Muscle of leg (tissue), 11 donors: ENCODE measurements around the gene XIRP1. TPM values are rescaled to one million over a fixed set of nuclear protein-coding genes. Genes with fewer than 3 reads are reported as not detected.

ENCODE experiments used
- DNase-seq: peaks from one replicate; pipeline ENCODE4 v3.0.0; 2013
- H3K27ac ChIP-seq: one replicate; pipeline ENCODE4 v1.5.1; 2013; ENCODE audit warnings: mild to moderate bottlenecking, low read length, control low read depth
- H3K27me3 ChIP-seq: one replicate; pipeline ENCODE4 v1.6.1; 2013; ENCODE audit warnings: low read length; ENCODE audit not compliant: control insufficient read depth, insufficient read depth
- H3K36me3 ChIP-seq: one replicate; pipeline ENCODE4 v1.6.1; 2013; ENCODE audit warnings: low read length; ENCODE audit not compliant: control insufficient read depth, insufficient read depth
- H3K4me1 ChIP-seq: one replicate; pipeline ENCODE4 v1.6.1; 2013; ENCODE audit warnings: low read length; ENCODE audit not compliant: control insufficient read depth, insufficient read depth
- H3K4me3 ChIP-seq: one replicate; pipeline ENCODE4 v1.5.1; 2013; ENCODE audit warnings: low read length, control low read depth
- H3K9me3 ChIP-seq: replicated peaks from 2 replicates; pipeline ENCODE4 v1.6.1; 2013; ENCODE audit warnings: low read depth, low read length; ENCODE audit not compliant: control insufficient read depth
- WGBS: methylation state at CpG from one replicate; pipeline ENCODE4 v1.1.5; 2013; ENCODE audit warnings: missing lambda C conversion rate; ENCODE audit not compliant: insufficient coverage; 5-methylcytosine and 5-hydroxymethylcytosine counted together
- polyA plus RNA-seq, 8 donors: library from polyadenylated mRNA; unstranded; fragments of 120-200 nt; gene quantifications; one replicate each; pipeline versions ENCODE4 v1.2.1 to v1.2.3, GENCODE V29; 2013; ENCODE audit warnings: inconsistent platforms in 1 of 8, low replicate concordance in 1 of 8; ENCODE audit not compliant: insufficient read length in 8 of 8, insufficient read depth in 1 of 8
- total RNA-seq: library from RNA; stranded (reverse); fragments of 120-200 nt; gene quantifications from one replicate; pipeline ENCODE4 v1.2.4, GENCODE V29; 2013

The XIRP1 gene
- total and polyA plus RNA-seq, 9 donors = 79.4 to 271 (median 145) TPM

- Histone ChIP-seq H3K9me3 (no peaks in the 10 kb centered on the region), H3K36me3 (peaks cover 39% of the 10 kb centered on the region), H3K27me3 (no peaks in the 10 kb centered on the region), H3K4me1 (peaks cover 81% of the 10 kb centered on the region), H3K27ac (peak overlapping the region; percentile 87), H3K4me3 (no peak overlapping the region)
- WGBS = 8% methylated on average over 6 of the region's 15 CpGs
- DNase-seq = peak; percentile 86
Observed at GRCh38 chr3:39146611-39147591, 45.5 kb downstream of the XIRP1 start.

DNA sequence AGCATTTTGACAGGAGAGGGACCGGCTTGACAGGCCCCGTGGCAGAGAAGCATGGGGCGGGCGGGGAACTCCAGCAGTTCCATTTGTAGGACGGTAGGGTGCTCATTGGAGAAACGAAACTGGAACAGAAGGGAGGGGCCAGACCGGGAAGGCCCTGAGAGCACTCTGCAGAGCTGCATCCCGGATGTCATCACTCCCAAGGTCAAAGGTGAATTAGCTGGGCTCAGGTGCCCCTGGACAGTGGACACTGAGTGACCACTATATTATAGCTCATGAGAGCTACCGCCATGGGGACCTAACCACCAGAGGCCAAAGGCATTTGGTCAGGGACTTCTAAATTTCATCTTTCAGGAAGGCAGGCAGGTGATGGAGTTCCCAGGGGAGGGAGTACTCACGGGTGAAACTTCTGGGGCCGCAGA is 46.3 kb downstream of the XIRP1 start:
- 47% methylated on average over 8 of the region's 11 CpGs for WGBS
- H3K4me1 ChIP-seq = peaks cover 81% of the 10 kb centered on the region
- H3K27me3 ChIP-seq = no peaks in the 10 kb centered on the region
- DNase-seq = peak; percentile 51
- H3K9me3 ChIP-seq = no peaks in the 10 kb centered on the region
- peak overlapping the region; percentile 17 for H3K27ac ChIP-seq
- H3K36me3 ChIP-seq = peaks cover 45% of the 10 kb centered on the region
- no peak overlapping the region for H3K4me3 ChIP-seq

- Histone ChIP-seq H3K36me3 (peaks cover 50% of the 10 kb centered on the region), H3K9me3 (no peaks in the 10 kb centered on the region), H3K4me3 (no peak overlapping the region), H3K4me1 (peaks cover 72% of the 10 kb centered on the region), H3K27me3 (no peaks in the 10 kb centered on the region), H3K27ac (no peak overlapping the region)
- 94% methylated on average over 17 of the region's 23 CpGs for WGBS
- no peak for DNase-seq
Observed at GRCh38 chr3:39144748-39145380, 47.5 kb downstream of the XIRP1 start.

- 86% methylated on average over 19 of the region's 20 CpGs for WGBS
- Histone ChIP-seq H3K4me3 (no peak overlapping the region), H3K9me3 (no peaks in the 10 kb centered on the region), H3K4me1 (peaks cover 70% of the 10 kb centered on the region), H3K27ac (no peak overlapping the region), H3K27me3 (no peaks in the 10 kb centered on the region), H3K36me3 (peaks cover 50% of the 10 kb centered on the region)
- DNase-seq = no peak
Observed at GRCh38 chr3:39144095-39144747, 48.2 kb downstream of the XIRP1 start.

DNA sequence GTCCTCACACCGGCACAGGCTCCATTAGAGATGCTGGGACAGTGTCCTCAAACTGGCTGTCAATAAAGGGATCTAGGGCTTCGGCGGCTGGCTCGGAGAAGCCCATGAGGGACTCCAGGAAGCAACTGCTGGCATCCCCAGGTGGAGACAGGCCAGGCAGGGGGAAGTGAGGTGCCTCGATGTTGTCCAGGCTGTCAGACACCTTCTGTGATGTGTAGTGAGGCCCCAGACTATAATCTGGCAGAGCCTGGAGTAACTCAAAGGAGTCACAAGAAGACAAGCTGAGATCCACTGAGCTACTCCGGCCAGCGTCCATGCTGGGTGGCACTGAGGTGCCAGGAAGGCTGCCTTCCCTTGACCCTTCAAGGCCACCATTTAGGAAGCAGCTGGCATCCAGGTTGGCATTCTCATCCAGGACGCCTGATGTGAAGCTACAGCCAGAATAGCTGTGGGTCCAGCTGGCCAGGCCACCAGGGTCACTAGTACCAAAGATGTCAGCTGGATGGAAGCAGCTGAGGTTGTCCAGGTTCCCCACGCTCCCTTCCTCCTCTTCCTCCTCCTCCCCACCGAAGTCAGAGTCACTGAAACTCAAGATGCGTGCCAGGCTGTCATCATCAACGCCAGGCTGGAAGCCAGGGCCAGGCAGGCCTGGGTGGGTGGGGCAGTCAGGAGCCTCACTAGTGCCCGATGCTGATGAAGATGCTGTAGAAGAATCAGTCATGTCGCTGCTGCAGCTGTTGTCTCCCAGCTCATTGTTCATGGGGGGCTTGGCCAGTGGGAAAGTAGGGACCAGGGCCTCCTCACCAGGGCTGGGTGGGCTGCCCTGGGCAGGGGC is 49.1 kb downstream of the XIRP1 start:
- Histone ChIP-seq H3K9me3 (no peaks in the 10 kb centered on the region), H3K36me3 (peaks cover 52% of the 10 kb centered on the region), H3K27me3 (no peaks in the 10 kb centered on the region), H3K4me3 (no peak overlapping the region), H3K27ac (no peak overlapping the region), H3K4me1 (peaks cover 69% of the 10 kb centered on the region)
- WGBS = 68% methylated on average over 12 of the region's 14 CpGs
- DNase-seq = no peak

GRCh38 chr3:39142067-39142466 is 50.3 kb downstream of the XIRP1 start:
- Histone ChIP-seq H3K27me3 (no peaks in the 10 kb centered on the region), H3K9me3 (no peaks in the 10 kb centered on the region), H3K4me1 (peaks cover 57% of the 10 kb centered on the region), H3K36me3 (peaks cover 56% of the 10 kb centered on the region), H3K4me3 (no peak overlapping the region), H3K27ac (peak overlapping the region; percentile 13)
- no CpG with 5 or more reads among the region's 5 CpGs for WGBS
- no peak for DNase-seq

- H3K27me3 ChIP-seq = no peaks in the 10 kb centered on the region
- WGBS = no CpG with 5 or more reads among the region's 4 CpGs
- peaks cover 56% of the 10 kb centered on the region for H3K36me3 ChIP-seq
- no peak overlapping the region for H3K4me3 ChIP-seq
- no peak for DNase-seq
- no peaks in the 10 kb centered on the region for H3K9me3 ChIP-seq
- peaks cover 50% of the 10 kb centered on the region for H3K4me1 ChIP-seq
- H3K27ac ChIP-seq = no peak overlapping the region
Observed at GRCh38 chr3:39141171-39141995, 51.0 kb downstream of the XIRP1 start.

DNA sequence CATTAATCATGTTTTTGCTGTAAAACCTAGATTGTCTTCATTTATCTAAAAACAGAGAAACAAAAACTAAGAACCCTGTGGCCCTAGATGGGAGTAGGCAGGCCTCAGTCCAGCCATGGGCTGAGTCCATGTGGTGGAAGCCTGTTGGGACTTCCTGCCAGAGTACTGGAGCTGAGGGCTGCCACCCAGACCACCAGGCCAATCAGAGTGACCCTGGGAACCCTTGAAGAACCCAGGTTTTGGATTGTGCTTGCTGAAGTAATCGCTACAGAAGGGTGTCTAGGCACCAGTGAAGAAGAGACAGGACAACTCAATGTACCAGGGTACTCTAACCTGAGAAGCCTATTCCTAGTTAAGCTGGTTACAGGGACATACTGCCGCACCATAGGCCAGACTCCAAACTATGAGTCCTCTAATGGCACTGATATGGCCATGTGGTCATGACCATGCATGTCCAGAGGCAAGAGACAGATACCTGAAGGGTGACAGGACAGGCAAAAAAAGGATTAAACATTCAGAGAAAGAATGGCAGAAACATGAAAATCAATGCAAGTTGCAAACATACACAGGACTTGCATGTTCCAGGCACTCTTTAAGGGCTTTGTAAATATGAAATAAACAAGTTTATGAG is 51.9 kb downstream of the XIRP1 start:
- Histone ChIP-seq H3K4me1 (peaks cover 43% of the 10 kb centered on the region), H3K4me3 (no peak overlapping the region), H3K27ac (no peak overlapping the region), H3K27me3 (no peaks in the 10 kb centered on the region), H3K9me3 (no peaks in the 10 kb centered on the region), H3K36me3 (peaks cover 50% of the 10 kb centered on the region)
- 100% methylated on average over 1 of the region's 2 CpGs for WGBS
- DNase-seq = no peak

DNA sequence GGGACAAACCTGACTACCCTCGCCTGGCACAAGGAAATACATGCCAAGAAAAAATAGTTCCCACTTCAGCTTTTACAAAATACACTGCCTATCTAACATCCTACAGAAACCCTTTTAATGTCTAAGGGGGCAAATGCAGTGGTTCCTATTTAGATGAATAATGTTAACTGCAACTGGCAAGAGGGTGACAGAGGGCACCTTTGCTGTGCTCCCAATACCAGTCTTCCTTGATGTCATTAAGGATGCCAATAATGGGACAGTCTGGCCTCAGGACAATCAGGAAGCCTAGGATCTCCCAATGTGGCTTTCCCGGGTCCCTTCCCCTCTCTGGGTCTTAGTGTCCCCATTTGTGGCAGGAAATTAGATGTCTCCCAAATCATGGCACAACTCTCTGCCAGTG is 53.0 kb downstream of the XIRP1 start:
- Histone ChIP-seq H3K36me3 (peaks cover 41% of the 10 kb centered on the region), H3K4me1 (peaks cover 43% of the 10 kb centered on the region), H3K27ac (peak overlapping the region; percentile 25)

More for the DNA sequence above, 53.0 kb downstream of the XIRP1 start:
- Histone ChIP-seq H3K27me3 (no peaks in the 10 kb centered on the region), H3K9me3 (no peaks in the 10 kb centered on the region), H3K4me3 (no peak overlapping the region)
- 43% methylated on average over 1 of the region's 2 CpGs for WGBS
- DNase-seq = no peak
